Panc1 (cell line): ENCODE results near the gene COL4A3.

Source experiments
- POLR2AphosphoS5 ChIP-seq: IDR thresholded peaks from 2 replicates; pipeline ENCODE4 v1.6.1; 2012; ENCODE audit warnings: mild to moderate bottlenecking, low read depth, low read length, moderate library complexity
- REST ChIP-seq, 2 experiments: IDR thresholded peaks; 2 replicates each; pipeline ENCODE4 v1.6.1; 2011 to 2012; ENCODE audit warnings: low read depth in 2 of 2, control low read depth in 1 of 2, low read length in 1 of 2, mild to moderate bottlenecking in 1 of 2, moderate library complexity in 1 of 2; ENCODE audit not compliant: insufficient read depth in 1 of 2
- SIN3A ChIP-seq: IDR thresholded peaks from 2 replicates; pipeline ENCODE4 v1.6.1; 2012; ENCODE audit warnings: low read depth, mild to moderate bottlenecking, low read length, moderate library complexity, borderline replicate concordance; ENCODE audit not compliant: insufficient read depth
- TCF7L2 ChIP-seq: IDR thresholded peaks from 2 replicates; pipeline ENCODE4 v1.6.1; 2011; ENCODE audit warnings: mild to moderate bottlenecking, low read depth, low read length, inconsistent platforms
- TF ChIP-seq, protein P1 (sequence below): fragments of 450-650 bp; IDR thresholded peaks from 2 replicates; pipeline ENCODE4 v1.5.1; 2017; ENCODE audit warnings: mild to moderate bottlenecking

DNA sequence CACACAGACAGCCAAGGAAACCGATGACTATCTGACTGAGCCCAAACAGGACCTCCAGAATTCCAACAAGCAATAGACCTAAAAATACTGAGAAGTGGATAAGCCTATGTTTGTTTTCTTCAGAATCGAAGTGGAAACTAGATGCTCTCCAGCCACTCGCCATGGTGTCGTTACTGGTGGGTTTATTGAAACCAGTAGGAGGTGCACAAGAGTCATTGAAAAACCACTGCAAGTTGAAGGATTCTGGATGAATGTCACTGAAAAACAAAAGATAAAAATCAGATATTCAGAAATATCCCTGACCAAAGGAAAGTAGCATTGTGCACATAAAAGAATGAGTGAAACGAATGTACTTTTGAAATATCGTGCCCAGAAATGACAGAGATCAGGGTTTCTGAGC is 199.3 kb downstream of the COL4A3 start:
- TF ChIP-seq, protein P1, sequence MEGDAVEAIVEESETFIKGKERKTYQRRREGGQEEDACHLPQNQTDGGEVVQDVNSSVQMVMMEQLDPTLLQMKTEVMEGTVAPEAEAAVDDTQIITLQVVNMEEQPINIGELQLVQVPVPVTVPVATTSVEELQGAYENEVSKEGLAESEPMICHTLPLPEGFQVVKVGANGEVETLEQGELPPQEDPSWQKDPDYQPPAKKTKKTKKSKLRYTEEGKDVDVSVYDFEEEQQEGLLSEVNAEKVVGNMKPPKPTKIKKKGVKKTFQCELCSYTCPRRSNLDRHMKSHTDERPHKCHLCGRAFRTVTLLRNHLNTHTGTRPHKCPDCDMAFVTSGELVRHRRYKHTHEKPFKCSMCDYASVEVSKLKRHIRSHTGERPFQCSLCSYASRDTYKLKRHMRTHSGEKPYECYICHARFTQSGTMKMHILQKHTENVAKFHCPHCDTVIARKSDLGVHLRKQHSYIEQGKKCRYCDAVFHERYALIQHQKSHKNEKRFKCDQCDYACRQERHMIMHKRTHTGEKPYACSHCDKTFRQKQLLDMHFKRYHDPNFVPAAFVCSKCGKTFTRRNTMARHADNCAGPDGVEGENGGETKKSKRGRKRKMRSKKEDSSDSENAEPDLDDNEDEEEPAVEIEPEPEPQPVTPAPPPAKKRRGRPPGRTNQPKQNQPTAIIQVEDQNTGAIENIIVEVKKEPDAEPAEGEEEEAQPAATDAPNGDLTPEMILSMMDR, result peak; percentile 40
- no peak for TF ChIP-seq POLR2AphosphoS5
- no peak for TF ChIP-seq TCF7L2
- TF ChIP-seq REST (IDR thresholded peaks at IDR 0.05; ENCODE audit: insufficient read depth in 1 of 2, low read depth in 2 of 2, low read length in 1 of 2), result no peak
- TF ChIP-seq SIN3A, result no peak
